ENCODE results near the gene SPATA13. TPM values are rescaled to one million over a fixed set of nuclear protein-coding genes. Genes with fewer than 3 reads are reported as not detected.

Gene SPATA13
- total and polyA plus RNA-seq, 2 donors (not counting 3 experiments of a cell fraction or from before 2014, with no cell fraction given) = 6.6 to 12.9 TPM

DNA sequence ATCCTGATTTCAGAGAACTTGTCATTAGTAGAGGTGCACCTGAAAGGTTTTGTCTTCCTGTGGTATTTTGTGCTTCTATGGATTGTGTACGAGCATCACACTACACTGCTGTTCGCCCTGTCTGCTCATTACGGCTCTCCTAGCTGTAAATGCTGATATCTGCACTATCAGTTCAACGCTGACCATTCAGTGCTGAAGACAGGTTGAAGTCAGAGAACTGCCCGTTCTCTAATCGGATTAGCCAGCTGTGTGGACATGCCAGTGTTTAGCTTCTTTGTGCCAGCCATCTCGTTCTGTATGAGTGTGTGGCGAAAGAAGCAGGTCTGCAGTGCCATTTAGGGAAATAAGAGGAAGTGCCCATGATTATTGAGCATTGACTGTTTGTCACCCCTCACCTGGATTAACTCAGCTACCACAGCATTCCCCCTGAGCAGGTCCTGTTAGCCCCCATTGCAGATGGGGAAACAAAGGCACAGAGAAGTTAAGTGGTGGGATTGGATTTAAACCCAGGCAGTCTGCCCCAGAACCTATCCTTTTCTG is 127.3 kb downstream of the SPATA13 start:
- TF ChIP-seq JUN (IDR thresholded peaks at IDR 0.05; ENCODE audit: borderline replicate concordance, insufficient read depth, insufficient read length, low read depth) (no peak), GATA2 (IDR thresholded peaks at IDR 0.05; ENCODE audit: insufficient read depth, insufficient read length, low read depth, low read length) (no peak), EZH2 (IDR thresholded peaks at IDR 0.05; ENCODE audit: borderline replicate concordance, low read depth, low read length, severe bottlenecking) (no peak), FOS (IDR thresholded peaks at IDR 0.05; ENCODE audit: borderline replicate concordance, insufficient read depth, low read length) (no peak), MYC (IDR thresholded peaks at IDR 0.05; ENCODE audit: low read depth, low read length) (no peak), POLR2AphosphoS5 (IDR thresholded peaks at IDR 0.05; ENCODE audit: insufficient read depth, low read depth, low read length) (no peak), POLR2A (IDR thresholded peaks at IDR 0.05; ENCODE audit: low read depth, low read length) (no peak)
- TF ChIP-seq, protein P1, sequence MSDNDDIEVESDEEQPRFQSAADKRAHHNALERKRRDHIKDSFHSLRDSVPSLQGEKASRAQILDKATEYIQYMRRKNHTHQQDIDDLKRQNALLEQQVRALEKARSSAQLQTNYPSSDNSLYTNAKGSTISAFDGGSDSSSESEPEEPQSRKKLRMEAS (IDR thresholded peaks at IDR 0.05; ENCODE audit: insufficient read depth, insufficient read length) = no peak
- TF ChIP-seq, protein P2, sequence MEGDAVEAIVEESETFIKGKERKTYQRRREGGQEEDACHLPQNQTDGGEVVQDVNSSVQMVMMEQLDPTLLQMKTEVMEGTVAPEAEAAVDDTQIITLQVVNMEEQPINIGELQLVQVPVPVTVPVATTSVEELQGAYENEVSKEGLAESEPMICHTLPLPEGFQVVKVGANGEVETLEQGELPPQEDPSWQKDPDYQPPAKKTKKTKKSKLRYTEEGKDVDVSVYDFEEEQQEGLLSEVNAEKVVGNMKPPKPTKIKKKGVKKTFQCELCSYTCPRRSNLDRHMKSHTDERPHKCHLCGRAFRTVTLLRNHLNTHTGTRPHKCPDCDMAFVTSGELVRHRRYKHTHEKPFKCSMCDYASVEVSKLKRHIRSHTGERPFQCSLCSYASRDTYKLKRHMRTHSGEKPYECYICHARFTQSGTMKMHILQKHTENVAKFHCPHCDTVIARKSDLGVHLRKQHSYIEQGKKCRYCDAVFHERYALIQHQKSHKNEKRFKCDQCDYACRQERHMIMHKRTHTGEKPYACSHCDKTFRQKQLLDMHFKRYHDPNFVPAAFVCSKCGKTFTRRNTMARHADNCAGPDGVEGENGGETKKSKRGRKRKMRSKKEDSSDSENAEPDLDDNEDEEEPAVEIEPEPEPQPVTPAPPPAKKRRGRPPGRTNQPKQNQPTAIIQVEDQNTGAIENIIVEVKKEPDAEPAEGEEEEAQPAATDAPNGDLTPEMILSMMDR (IDR thresholded peaks at IDR 0.05; ENCODE audit: extremely low read depth in 1 of 2, insufficient read depth in 1 of 2, low read depth in 1 of 2, low read length in 2 of 2) = no peak
- intact Hi-C loops (cut with micrococcal nuclease) = no loop called here
- Histone ChIP-seq H3K4me2 (ENCODE audit: insufficient read depth, low read length) (no peak overlapping the region), H3K4me1 (ENCODE audit: control insufficient read depth, extremely low read depth, insufficient read depth, low read length) (no peaks in the 10 kb centered on the region), H2AFZ (ENCODE audit: low read depth, low read length) (no peak overlapping the region), H3K27ac (ENCODE audit: insufficient read depth, low read depth, low read length) (no peak overlapping the region), H3K36me3 (ENCODE audit: control insufficient read depth in 2 of 2, extremely low read depth in 1 of 2, insufficient read depth in 2 of 2, low read length in 2 of 2) (peaks cover 0 to 3% of the 10 kb centered on the region in 2 experiments), H3K27me3 (ENCODE audit: control insufficient read depth in 2 of 2, insufficient read depth in 2 of 2, low read length in 2 of 2) (no peaks in the 10 kb centered on the region), H3K9me1 (replicated peaks; ENCODE audit: control insufficient read depth, extremely low read depth, insufficient read depth, low read length) (no peaks in the 10 kb centered on the region), H3K4me3 (replicated peaks in 1 of 3; ENCODE audit: insufficient read depth in 1 of 3, low read depth in 1 of 3, low read length in 3 of 3) (no peak overlapping the region), H4K20me1 (replicated peaks; ENCODE audit: control insufficient read depth, extremely low read depth, insufficient read depth, low read length) (no peaks in the 10 kb centered on the region), H3K79me2 (ENCODE audit: control insufficient read depth, insufficient read depth, low read length) (no peaks in the 10 kb centered on the region), H3K9ac (replicated peaks; ENCODE audit: extremely low read depth, insufficient read depth, low read length) (no peak overlapping the region), H3K9me3 (replicated peaks; ENCODE audit: control insufficient read depth, insufficient read depth, low read length) (no peaks in the 10 kb centered on the region)
- dilution Hi-C loops (cut with MboI; ENCODE audit: extremely low pct_ligation_motif_present, low sequenced_read_pairs) = no loop called here
- FAIRE-seq (no peak), DNase-seq (ENCODE audit: low read depth, low spot score) (no peak)
- ChIA-PET CTCF (no interaction called here), POLR2A (no interaction called here)
- BruUV-seq (replicated peaks) = no TSS peak

All from endothelial cell of umbilical vein (primary cell).